Sigmoid colon (tissue), 7 donors: ENCODE results near the gene KAT7. TPM values are rescaled to one million over a fixed set of nuclear protein-coding genes. Genes with fewer than 3 reads are reported as not detected.

Experiments
- DNase-seq: peaks from one replicate; pipeline ENCODE4 v3.0.0-alpha.2; 2019
- H3K27ac ChIP-seq, 4 donors: fragments of 200-600 bp; sonication (generic); one replicate each; pipeline ENCODE4 v1.5.1; 2016 to 2019; ENCODE audit warnings: mild to moderate bottlenecking in 1 of 4
- H3K27me3 ChIP-seq, 3 donors: fragments of 200-600 bp; sonication (generic); one replicate each; pipeline ENCODE4 v1.5.1; 2019; ENCODE audit warnings: mild to moderate bottlenecking in 1 of 3
- H3K36me3 ChIP-seq, 4 donors: fragments of 200-600 bp; sonication (generic); one replicate each; pipeline ENCODE4 v1.5.1; 2016 to 2019
- H3K4me1 ChIP-seq, 4 donors: fragments of 200-600 bp; sonication (generic); one replicate each; pipeline ENCODE4 v1.5.1; 2017 to 2019
- H3K4me3 ChIP-seq, 4 donors: fragments of 200-600 bp; sonication (generic); one replicate each; pipeline ENCODE4 v1.5.1; 2017 to 2019; ENCODE audit warnings: mild to moderate bottlenecking in 2 of 4, moderate library complexity in 1 of 4
- H3K9me3 ChIP-seq, 4 donors: fragments of 200-600 bp in 3 of 4; sonication (generic) in 3 of 4; one replicate each; pipeline versions ENCODE4 v1.5.1 to v1.6.1; 2013 to 2019
- EP300 ChIP-seq, 4 donors: sonication (generic); formaldehyde crosslinking; IDR thresholded peaks; one replicate each; pipeline ENCODE4 v1.6.1; 2017; ENCODE audit warnings: antibody characterized with exemption in 4 of 4
- POLR2A ChIP-seq, 2 donors: fragments of 450-650 bp; IDR thresholded peaks; one replicate each; pipeline ENCODE4 v1.6.1; 2016; ENCODE audit warnings: antibody characterized with exemption in 2 of 2, mild to moderate bottlenecking in 2 of 2, moderate library complexity in 2 of 2
- POLR2AphosphoS5 ChIP-seq, 4 donors: sonication (generic); formaldehyde crosslinking; IDR thresholded peaks; one replicate each; pipeline ENCODE4 v1.6.1; 2017; ENCODE audit warnings: antibody characterized with exemption in 4 of 4
- WGBS, 2 donors: extraction: QIAGEN DNeasy Blood & Tissue Kit; methylation state at CpG; one replicate each; pipeline ENCODE4 v1.1.7; 2013; 5-methylcytosine and 5-hydroxymethylcytosine counted together
- intact Hi-C: fragments of 100-400 bp; cut with DNase I; formaldehyde crosslinking; loops from one replicate; pipeline ENCODE4 v1.15.1; 2023
- polyA plus RNA-seq, 3 donors: library from polyadenylated mRNA; stranded (reverse); fragments of 200-250 nt; gene quantifications; one replicate each; pipeline ENCODE4 v1.2.3, GENCODE V29; 2013
- total RNA-seq, 4 donors: library from RNA; depleted of rRNA; stranded (reverse); fragments of >200 nt; gene quantifications; one replicate each; pipeline ENCODE4 v1.1.0, GENCODE V29; 2016
- TF ChIP-seq, protein P1 (sequence below), 4 experiments: fragments of 450-650 bp in 3 of 4; fragments of 200-600 bp in 1 of 4; IDR thresholded peaks; one replicate each; pipeline ENCODE4 v1.5.1; 2016 to 2019; ENCODE audit warnings: antibody characterized with exemption in 4 of 4, mild to moderate bottlenecking in 3 of 4, moderate library complexity in 2 of 4
- donor health status: healthy with polysubstance abuse.
- donor health status: Bipolar disorder and iron deficiency.
- donor health status: healthy.

KAT7 gene
- total and polyA plus RNA-seq, 7 donors = 6.2 to 34.9 (median 23.8) TPM

GRCh38 chr17:49834118-49834743, 45.8 kb downstream of the KAT7 start:
- TF ChIP-seq EP300 (IDR thresholded peaks at IDR 0.05) = no peak
- TF ChIP-seq, protein P1, sequence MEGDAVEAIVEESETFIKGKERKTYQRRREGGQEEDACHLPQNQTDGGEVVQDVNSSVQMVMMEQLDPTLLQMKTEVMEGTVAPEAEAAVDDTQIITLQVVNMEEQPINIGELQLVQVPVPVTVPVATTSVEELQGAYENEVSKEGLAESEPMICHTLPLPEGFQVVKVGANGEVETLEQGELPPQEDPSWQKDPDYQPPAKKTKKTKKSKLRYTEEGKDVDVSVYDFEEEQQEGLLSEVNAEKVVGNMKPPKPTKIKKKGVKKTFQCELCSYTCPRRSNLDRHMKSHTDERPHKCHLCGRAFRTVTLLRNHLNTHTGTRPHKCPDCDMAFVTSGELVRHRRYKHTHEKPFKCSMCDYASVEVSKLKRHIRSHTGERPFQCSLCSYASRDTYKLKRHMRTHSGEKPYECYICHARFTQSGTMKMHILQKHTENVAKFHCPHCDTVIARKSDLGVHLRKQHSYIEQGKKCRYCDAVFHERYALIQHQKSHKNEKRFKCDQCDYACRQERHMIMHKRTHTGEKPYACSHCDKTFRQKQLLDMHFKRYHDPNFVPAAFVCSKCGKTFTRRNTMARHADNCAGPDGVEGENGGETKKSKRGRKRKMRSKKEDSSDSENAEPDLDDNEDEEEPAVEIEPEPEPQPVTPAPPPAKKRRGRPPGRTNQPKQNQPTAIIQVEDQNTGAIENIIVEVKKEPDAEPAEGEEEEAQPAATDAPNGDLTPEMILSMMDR (IDR thresholded peaks at IDR 0.05) = no peak
- no peak for TF ChIP-seq POLR2A (IDR thresholded peaks at IDR 0.05)
- no peak for TF ChIP-seq POLR2AphosphoS5 (IDR thresholded peaks at IDR 0.05)
- Histone ChIP-seq H3K36me3 (peaks cover 0 to 38% (median 11%) of the 10 kb centered on the region in 4 donors), H3K4me1 (peaks cover 0 to 22% (median 11%) of the 10 kb centered on the region in 4 donors), H3K4me3 (no peak overlapping the region), H3K9me3 (no peaks in the 10 kb centered on the region), H3K27me3 (no peaks in the 10 kb centered on the region), H3K27ac (no peak overlapping the region)
- no peak for DNase-seq
- intact Hi-C loops = no loop called here
- WGBS, 2 donors = 97% methylated on average over 19 of the region's 19 CpGs

- Histone ChIP-seq H3K4me3 (no peak overlapping the region), H3K9me3 (no peaks in the 10 kb centered on the region), H3K27me3 (no peaks in the 10 kb centered on the region), H3K27ac (no peak overlapping the region), H3K36me3 (peaks cover 0 to 34% (median 11%) of the 10 kb centered on the region in 4 donors), H3K4me1 (peaks cover 0 to 18% (median 11%) of the 10 kb centered on the region in 4 donors)
- no peak for DNase-seq
- WGBS, 2 donors = 88 to 91% methylated on average over 7 of the region's 7 CpGs
- no peak for TF ChIP-seq EP300 (IDR thresholded peaks at IDR 0.05)
- TF ChIP-seq, protein P1 (IDR thresholded peaks at IDR 0.05) = no peak
- no peak for TF ChIP-seq POLR2AphosphoS5 (IDR thresholded peaks at IDR 0.05)
- no peak for TF ChIP-seq POLR2A (IDR thresholded peaks at IDR 0.05)
- intact Hi-C loops = no loop called here
Measured at GRCh38 chr17:49835472-49835871, 47.0 kb downstream of the KAT7 start.

GRCh38 chr17:49836111-49837030, 47.9 kb downstream of the KAT7 start:
- TF ChIP-seq POLR2AphosphoS5 (IDR thresholded peaks at IDR 0.05) (no peak), EP300 (IDR thresholded peaks at IDR 0.05) (no peak), POLR2A (IDR thresholded peaks at IDR 0.05) (no peak)
- TF ChIP-seq, protein P1 (IDR thresholded peaks at IDR 0.05) = no peak
- intact Hi-C loops = no loop called here
- Histone ChIP-seq H3K36me3 (peaks cover 0 to 34% (median 11%) of the 10 kb centered on the region in 4 donors), H3K4me1 (peaks cover 0 to 13% (median 9%) of the 10 kb centered on the region in 4 donors), H3K9me3 (no peaks in the 10 kb centered on the region), H3K4me3 (no peak overlapping the region), H3K27ac (peak overlapping the region in 1 of 4 donors; percentile 6), H3K27me3 (no peaks in the 10 kb centered on the region)
- WGBS, 2 donors = 20 to 65% methylated on average over 16 of the region's 16 CpGs
- no peak for DNase-seq

DNA sequence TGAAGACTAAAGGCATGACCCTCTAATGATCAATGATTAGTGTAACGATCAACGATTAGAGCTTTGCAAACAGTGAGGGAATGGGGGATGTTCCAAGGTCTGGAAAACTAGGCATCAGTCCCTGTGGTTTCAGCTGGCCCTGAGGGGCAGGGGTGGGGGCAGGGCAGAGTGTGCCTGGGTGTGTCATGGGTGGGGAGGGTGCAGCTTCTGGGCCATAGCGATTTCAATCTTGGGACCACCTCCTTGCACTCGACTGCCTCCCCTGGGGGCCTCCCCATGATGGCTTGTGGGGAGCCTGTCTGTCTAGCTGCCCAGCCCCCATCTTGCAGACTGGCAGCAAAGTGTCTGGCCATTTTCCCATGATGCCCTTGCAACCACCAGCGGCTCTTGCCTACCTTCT, 51.0 kb downstream of the KAT7 start:
- peaks cover 0 to 10% (median 4%) of the 10 kb centered on the region in 4 donors for H3K36me3 ChIP-seq
- 72 to 83% methylated on average over 5 of the region's 5 CpGs for WGBS, 2 donors
- intact Hi-C loops = no loop called here
- H3K4me3 ChIP-seq = no peak overlapping the region
- no peaks in the 10 kb centered on the region for H3K27me3 ChIP-seq
- TF ChIP-seq EP300 (IDR thresholded peaks at IDR 0.05) = no peak
- TF ChIP-seq, protein P1 (IDR thresholded peaks at IDR 0.05) = no peak
- no peak for TF ChIP-seq POLR2AphosphoS5 (IDR thresholded peaks at IDR 0.05)
- TF ChIP-seq POLR2A (IDR thresholded peaks at IDR 0.05) = no peak
- H3K9me3 ChIP-seq = no peaks in the 10 kb centered on the region
- H3K4me1 ChIP-seq = peaks cover 0 to 27% (median 23%) of the 10 kb centered on the region in 4 donors
- DNase-seq = no peak
- H3K27ac ChIP-seq = no peak overlapping the region
